Measurements from ENCODE around the gene ASCL1.

Gene ASCL1

GRCh38 chr12:102950107-102950949 lies 7.1 kb upstream of the ASCL1 start:
- H3K4me3 ChIP-seq (ENCODE audit: control insufficient read depth, low read depth, low read length), result no peak overlapping the region
- DNase-seq (ENCODE audit: low read depth), result no peak
- TF ChIP-seq, protein P1, sequence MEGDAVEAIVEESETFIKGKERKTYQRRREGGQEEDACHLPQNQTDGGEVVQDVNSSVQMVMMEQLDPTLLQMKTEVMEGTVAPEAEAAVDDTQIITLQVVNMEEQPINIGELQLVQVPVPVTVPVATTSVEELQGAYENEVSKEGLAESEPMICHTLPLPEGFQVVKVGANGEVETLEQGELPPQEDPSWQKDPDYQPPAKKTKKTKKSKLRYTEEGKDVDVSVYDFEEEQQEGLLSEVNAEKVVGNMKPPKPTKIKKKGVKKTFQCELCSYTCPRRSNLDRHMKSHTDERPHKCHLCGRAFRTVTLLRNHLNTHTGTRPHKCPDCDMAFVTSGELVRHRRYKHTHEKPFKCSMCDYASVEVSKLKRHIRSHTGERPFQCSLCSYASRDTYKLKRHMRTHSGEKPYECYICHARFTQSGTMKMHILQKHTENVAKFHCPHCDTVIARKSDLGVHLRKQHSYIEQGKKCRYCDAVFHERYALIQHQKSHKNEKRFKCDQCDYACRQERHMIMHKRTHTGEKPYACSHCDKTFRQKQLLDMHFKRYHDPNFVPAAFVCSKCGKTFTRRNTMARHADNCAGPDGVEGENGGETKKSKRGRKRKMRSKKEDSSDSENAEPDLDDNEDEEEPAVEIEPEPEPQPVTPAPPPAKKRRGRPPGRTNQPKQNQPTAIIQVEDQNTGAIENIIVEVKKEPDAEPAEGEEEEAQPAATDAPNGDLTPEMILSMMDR (conservative IDR thresholded peaks at IDR 0.05; ENCODE audit: control insufficient read depth, insufficient read depth, low read depth, low read length), result no peak

- H3K4me3 ChIP-seq (ENCODE audit: control insufficient read depth, low read depth, low read length), result no peak overlapping the region
- TF ChIP-seq, protein P1 (conservative IDR thresholded peaks at IDR 0.05; ENCODE audit: control insufficient read depth, insufficient read depth, low read depth, low read length), result no peak
These were observed 6.4 kb upstream of the ASCL1 start for GRCh38 chr12:102950950-102951619.

GRCh38 chr12:102951841-102952240 lies 5.6 kb upstream of the ASCL1 start:
- TF ChIP-seq, protein P1 (conservative IDR thresholded peaks at IDR 0.05; ENCODE audit: control insufficient read depth, insufficient read depth, low read depth, low read length), result no peak
- no peak for DNase-seq (ENCODE audit: low read depth)
- H3K4me3 ChIP-seq (ENCODE audit: control insufficient read depth, low read depth, low read length), result no peak overlapping the region

More at GRCh38 chr12:102950950-102951619, 6.4 kb upstream of the ASCL1 start:
- DNase-seq (ENCODE audit: low read depth), result no peak

- TF ChIP-seq, protein P1 (conservative IDR thresholded peaks at IDR 0.05; ENCODE audit: control insufficient read depth, insufficient read depth, low read depth, low read length), result no peak
- no peak for DNase-seq (ENCODE audit: low read depth)
These were observed 4.3 kb upstream of the ASCL1 start for GRCh38 chr12:102953221-102953620.

GRCh38 chr12:102954134-102954533 lies 3.3 kb upstream of the ASCL1 start:
- TF ChIP-seq, protein P1 (conservative IDR thresholded peaks at IDR 0.05; ENCODE audit: control insufficient read depth, insufficient read depth, low read depth, low read length), result no peak
- no peak overlapping the region for H3K4me3 ChIP-seq (ENCODE audit: control insufficient read depth, low read depth, low read length)
- DNase-seq (ENCODE audit: low read depth), result no peak

More at GRCh38 chr12:102953221-102953620, 4.3 kb upstream of the ASCL1 start:
- H3K4me3 ChIP-seq (ENCODE audit: control insufficient read depth, low read depth, low read length), result no peak overlapping the region

- TF ChIP-seq, protein P1 (conservative IDR thresholded peaks at IDR 0.05; ENCODE audit: control insufficient read depth, insufficient read depth, low read depth, low read length), result no peak
- no peak for DNase-seq (ENCODE audit: low read depth)
These were observed 1.3 kb upstream of the ASCL1 start for GRCh38 chr12:102955926-102956737.

More at GRCh38 chr12:102955926-102956737, 1.3 kb upstream of the ASCL1 start:
- H3K4me3 ChIP-seq (ENCODE audit: control insufficient read depth, low read depth, low read length), result no peak overlapping the region

Measured in fibroblast of mammary gland (primary cell).